Lower lobe of right lung (tissue), 2 donors: ENCODE data around the gene CEP131. TPM values are rescaled to one million over a fixed set of nuclear protein-coding genes. Genes with fewer than 3 reads are reported as not detected.

Experiments
- ATAC-seq, 2 donors: fragments of 200-7000 bp; cut with Tn5 transposase; one replicate each; pipeline ENCODE4 v1.9.1; 2020 to 2022; ENCODE audit warnings: mild to moderate bottlenecking in 2 of 2, moderate library complexity in 2 of 2
- DNase-seq: peaks from one replicate; pipeline ENCODE4 v3.0.0-alpha.2; 2020
- H3K27ac ChIP-seq: fragments of 200-600 bp; one replicate; pipeline ENCODE4 v1.8.0; 2022
- H3K27me3 ChIP-seq: fragments of 200-600 bp; one replicate; pipeline ENCODE4 v1.8.0; 2022; ENCODE audit warnings: low read depth
- H3K36me3 ChIP-seq: fragments of 200-600 bp; one replicate; pipeline ENCODE4 v1.8.0; 2022; ENCODE audit warnings: mild to moderate bottlenecking
- H3K4me1 ChIP-seq: fragments of 200-600 bp; one replicate; pipeline ENCODE4 v1.8.0; 2022
- H3K4me3 ChIP-seq: fragments of 200-600 bp; one replicate; pipeline ENCODE4 v1.8.0; 2022; ENCODE audit warnings: mild to moderate bottlenecking
- H3K9me3 ChIP-seq: fragments of 200-600 bp; one replicate; pipeline ENCODE4 v1.8.0; 2022
- intact Hi-C: fragments of 100-400 bp; cut with DNase I; formaldehyde crosslinking; loops from one replicate; pipeline ENCODE4 v1.11.0; 2022
- total RNA-seq: library from RNA; stranded (reverse); fragmentation: NEBNext Ultra II Directional; extraction: Animal tissue kit (Norgen Biotek cat#: 25700); gene quantifications from one replicate; pipeline ENCODE4 v1.2.1, GENCODE V29; 2021
- TF ChIP-seq, protein P1 (sequence below): fragments of 200-600 bp; IDR thresholded peaks from one replicate; pipeline ENCODE4 v1.8.0; 2022; ENCODE audit warnings: antibody characterized with exemption, mild to moderate bottlenecking
- donor health status: DM: no; HTN: yes; CAD: no; lungs with severe emphysema.

The CEP131 gene
- total RNA-seq, 1 donor from 2014 or later: 8.3 TPM

GRCh38 chr17:81207610-81208581, 14.9 kb downstream of the CEP131 start:
- no peak overlapping the region for H3K4me3 ChIP-seq
- TF ChIP-seq, protein P1, sequence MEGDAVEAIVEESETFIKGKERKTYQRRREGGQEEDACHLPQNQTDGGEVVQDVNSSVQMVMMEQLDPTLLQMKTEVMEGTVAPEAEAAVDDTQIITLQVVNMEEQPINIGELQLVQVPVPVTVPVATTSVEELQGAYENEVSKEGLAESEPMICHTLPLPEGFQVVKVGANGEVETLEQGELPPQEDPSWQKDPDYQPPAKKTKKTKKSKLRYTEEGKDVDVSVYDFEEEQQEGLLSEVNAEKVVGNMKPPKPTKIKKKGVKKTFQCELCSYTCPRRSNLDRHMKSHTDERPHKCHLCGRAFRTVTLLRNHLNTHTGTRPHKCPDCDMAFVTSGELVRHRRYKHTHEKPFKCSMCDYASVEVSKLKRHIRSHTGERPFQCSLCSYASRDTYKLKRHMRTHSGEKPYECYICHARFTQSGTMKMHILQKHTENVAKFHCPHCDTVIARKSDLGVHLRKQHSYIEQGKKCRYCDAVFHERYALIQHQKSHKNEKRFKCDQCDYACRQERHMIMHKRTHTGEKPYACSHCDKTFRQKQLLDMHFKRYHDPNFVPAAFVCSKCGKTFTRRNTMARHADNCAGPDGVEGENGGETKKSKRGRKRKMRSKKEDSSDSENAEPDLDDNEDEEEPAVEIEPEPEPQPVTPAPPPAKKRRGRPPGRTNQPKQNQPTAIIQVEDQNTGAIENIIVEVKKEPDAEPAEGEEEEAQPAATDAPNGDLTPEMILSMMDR: no peak
- H3K36me3 ChIP-seq: no peaks in the 10 kb centered on the region
- H3K4me1 ChIP-seq: no peaks in the 10 kb centered on the region
- H3K9me3 ChIP-seq: no peaks in the 10 kb centered on the region
- intact Hi-C loops: no loop called here
- H3K27me3 ChIP-seq: no peaks in the 10 kb centered on the region
- H3K27ac ChIP-seq: no peak overlapping the region
- DNase-seq (no peak), ATAC-seq (no peak)

GRCh38 chr17:81206657-81207056, 16.1 kb downstream of the CEP131 start:
- ATAC-seq: no peak
- no peak overlapping the region for H3K4me3 ChIP-seq
- TF ChIP-seq, protein P1: no peak
- no peaks in the 10 kb centered on the region for H3K4me1 ChIP-seq
- H3K27me3 ChIP-seq: no peaks in the 10 kb centered on the region
- H3K36me3 ChIP-seq: no peaks in the 10 kb centered on the region
- intact Hi-C loops: no loop called here
- no peaks in the 10 kb centered on the region for H3K9me3 ChIP-seq
- DNase-seq: no peak
- H3K27ac ChIP-seq: no peak overlapping the region

DNA sequence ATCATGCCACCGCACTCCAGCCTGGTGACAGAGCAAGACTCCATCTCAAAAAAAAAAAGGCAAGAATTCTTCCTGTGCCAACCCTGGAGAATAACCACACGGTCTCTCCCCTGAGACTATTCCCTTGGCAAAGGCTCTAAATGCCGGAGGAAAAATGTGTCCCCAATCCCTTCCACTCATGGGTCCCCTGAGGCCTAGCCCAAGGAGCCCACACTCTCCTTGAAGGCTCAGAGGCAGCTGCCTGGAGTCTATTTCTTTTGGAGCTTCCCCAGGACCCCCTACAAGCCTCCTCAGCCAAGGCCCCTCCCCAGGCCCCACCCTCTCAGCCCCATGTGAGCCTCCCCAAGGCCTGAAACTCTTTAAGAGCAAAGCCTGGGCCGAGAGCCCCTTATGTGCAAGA, 16.6 kb downstream of the CEP131 start:
- intact Hi-C loops: no loop called here
- no peak for ATAC-seq
- no peaks in the 10 kb centered on the region for H3K36me3 ChIP-seq

GRCh38 chr17:81204578-81204977, 18.2 kb downstream of the CEP131 start:
- no peaks in the 10 kb centered on the region for H3K36me3 ChIP-seq
- no peak overlapping the region for H3K4me3 ChIP-seq
- DNase-seq: no peak
- no peaks in the 10 kb centered on the region for H3K9me3 ChIP-seq
- no peak overlapping the region for H3K27ac ChIP-seq
- intact Hi-C loops: no loop called here
- no peaks in the 10 kb centered on the region for H3K4me1 ChIP-seq
- no peak for ATAC-seq
- TF ChIP-seq, protein P1: no peak
- H3K27me3 ChIP-seq: no peaks in the 10 kb centered on the region

More for the DNA sequence above, 16.6 kb downstream of the CEP131 start:
- no peak overlapping the region for H3K27ac ChIP-seq
- no peaks in the 10 kb centered on the region for H3K9me3 ChIP-seq
- DNase-seq: no peak
- no peak overlapping the region for H3K4me3 ChIP-seq
- TF ChIP-seq, protein P1: no peak
- no peaks in the 10 kb centered on the region for H3K4me1 ChIP-seq
- H3K27me3 ChIP-seq: no peaks in the 10 kb centered on the region

DNA sequence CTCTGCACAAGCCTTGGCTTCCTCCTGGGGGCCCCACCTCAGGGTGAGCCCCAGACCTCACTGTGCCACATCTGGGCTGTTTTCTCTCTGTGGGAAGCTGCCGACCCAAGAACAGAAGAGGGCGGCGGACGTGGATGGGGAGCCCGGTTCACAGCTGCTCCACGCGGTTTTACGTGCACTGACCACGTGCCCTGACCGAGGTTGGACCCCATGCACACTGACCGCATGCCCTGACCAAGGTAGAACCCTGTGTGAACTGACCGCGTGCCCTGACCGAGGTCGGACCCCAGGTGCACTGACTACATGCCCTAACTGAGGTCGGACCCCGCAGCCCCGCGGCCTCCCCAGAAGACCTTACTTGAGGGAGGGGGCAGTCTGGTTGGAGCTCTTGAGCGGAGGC, 19.6 kb downstream of the CEP131 start:
- H3K36me3 ChIP-seq: peaks cover 9% of the 10 kb centered on the region
- DNase-seq (no peak), ATAC-seq (no peak)
- peaks cover 9% of the 10 kb centered on the region for H3K4me1 ChIP-seq
- H3K9me3 ChIP-seq: no peaks in the 10 kb centered on the region
- no peaks in the 10 kb centered on the region for H3K27me3 ChIP-seq
- intact Hi-C loops: no loop called here
- H3K4me3 ChIP-seq: no peak overlapping the region
- no peak overlapping the region for H3K27ac ChIP-seq
- TF ChIP-seq, protein P1: no peak
